Transverse colon (tissue), 4 donors: Measurements from ENCODE around the gene RPTOR. TPM values are rescaled to one million over a fixed set of nuclear protein-coding genes. Genes with fewer than 3 reads are reported as not detected.

Experiments used
- DNase-seq: peaks from one replicate; pipeline ENCODE4 v3.0.0-alpha.2; 2019
- H3K27ac ChIP-seq, 4 donors: fragments of 200-600 bp; sonication (generic); 2 replicates each; pipeline ENCODE4 v1.5.1; 2016 to 2018; ENCODE audit warnings: inconsistent platforms in 4 of 4
- H3K27me3 ChIP-seq: fragments of 200-600 bp; sonication (generic); 2 replicates; pipeline ENCODE4 v1.5.1; 2017; ENCODE audit warnings: inconsistent platforms
- H3K36me3 ChIP-seq, 4 donors: fragments of 200-600 bp; sonication (generic); 2 replicates each; pipeline ENCODE4 v1.5.1; 2017 to 2019; ENCODE audit warnings: inconsistent platforms in 4 of 4
- H3K4me1 ChIP-seq, 4 donors: fragments of 200-600 bp; sonication (generic); 2 replicates each; pipeline ENCODE4 v1.5.1; 2017 to 2020; ENCODE audit warnings: inconsistent platforms in 4 of 4
- H3K4me3 ChIP-seq, 4 donors: fragments of 200-600 bp; sonication (generic); 1 replicate in 1 of 4; 2 replicates in 3 of 4; pipeline versions ENCODE4 v1.5.1 to v1.6.1; 2017 to 2019; ENCODE audit warnings: inconsistent platforms in 4 of 4
- H3K9me3 ChIP-seq, 2 donors: fragments of 200-600 bp; sonication (generic); 2 replicates each; pipeline ENCODE4 v1.5.1; 2017 to 2019; ENCODE audit warnings: inconsistent platforms in 2 of 2
- EP300 ChIP-seq: sonication (generic); formaldehyde crosslinking; IDR thresholded peaks from one replicate; pipeline ENCODE4 v1.6.1; 2017; ENCODE audit warnings: antibody characterized with exemption, low read depth
- POLR2A ChIP-seq: fragments of 450-650 bp; IDR thresholded peaks from one replicate; pipeline ENCODE4 v1.6.1; 2016; ENCODE audit warnings: antibody characterized with exemption, mild to moderate bottlenecking, moderate library complexity
- POLR2AphosphoS5 ChIP-seq, 3 donors: sonication (generic); formaldehyde crosslinking; IDR thresholded peaks; one replicate each; pipeline ENCODE4 v1.6.1; 2016; ENCODE audit warnings: antibody characterized with exemption in 3 of 3
- WGBS, 2 donors: methylation state at CpG; one replicate each; pipeline ENCODE4 v1.1.5; 2018; ENCODE audit warnings: low coverage in 1 of 2; 5-methylcytosine and 5-hydroxymethylcytosine counted together
- in situ Hi-C, 4 donors: fragments of 200-750 bp; cut with MboI; loops; one replicate each; pipeline versions ENCODE4 v1.15.0 to v1.15.1; 2017; ENCODE audit warnings: low sequenced_read_pairs in 3 of 4, low pct_ligation_motif_present in 1 of 4, low pct_unique_long_range_greater_than_20kb in 1 of 4
- intact Hi-C: fragments of 100-400 bp; cut with DNase I; formaldehyde crosslinking; loops from one replicate; pipeline ENCODE4 v1.15.1; 2023; ENCODE audit warnings: low total_unique reads
- small RNA-seq, 4 donors: library from RNA; depleted of rRNA; stranded (forward); fragments of <200 nt; gene quantifications; one replicate each; pipeline ENCODE3, GENCODE V24; 2016
- total RNA-seq, 4 donors: library from RNA; depleted of rRNA; stranded (reverse); fragments of >200 nt; gene quantifications; one replicate each; pipeline ENCODE4 v1.1.0, GENCODE V29; 2016
- TF ChIP-seq, protein P1 (sequence below), 5 experiments: fragments of 200-600 bp in 3 of 5; fragments of 450-650 bp in 2 of 5; sonication (generic) in 3 of 5; IDR thresholded peaks; 1 replicate in 2 of 5; 2 replicates in 3 of 5; pipeline ENCODE4 v1.5.1; 2016 to 2017; ENCODE audit warnings: antibody characterized with exemption in 5 of 5, inconsistent platforms in 3 of 5, mild to moderate bottlenecking in 2 of 5, moderate library complexity in 1 of 5

RPTOR gene
- total RNA-seq, 4 donors from 2014 or later: 28.9 to 79.3 (median 48.0) TPM

DNA sequence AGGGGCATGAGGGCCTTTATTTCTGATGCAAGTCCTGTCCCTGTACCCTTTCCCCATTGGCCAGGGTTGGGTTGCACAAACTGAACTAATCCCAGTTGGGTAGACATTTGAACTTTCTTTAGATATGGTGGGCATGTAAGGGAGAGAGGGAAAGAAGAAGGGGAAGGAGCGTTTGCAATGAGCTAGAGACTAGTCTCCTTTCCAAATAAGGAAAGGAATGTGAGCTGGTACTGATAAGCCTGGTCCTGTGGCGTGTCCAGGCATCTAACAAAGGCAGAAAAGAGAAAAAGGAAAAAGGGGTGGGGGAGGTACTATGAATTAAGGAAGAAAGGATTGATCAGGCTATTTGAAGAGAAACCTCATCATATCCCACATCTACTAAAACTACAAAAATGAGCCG lies 467.3 kb downstream of the RPTOR start:
- intact Hi-C loops: no loop called here
- DNase-seq: no peak
- 61 to 63% methylated on average over 2 to 3 of the region's 3 CpGs for WGBS, 2 donors
- Histone ChIP-seq H3K9me3 (peaks cover 0 to 10% of the 10 kb centered on the region in 2 donors), H3K27me3 (no peaks in the 10 kb centered on the region), H3K4me3 (no peak overlapping the region), H3K27ac (no peak overlapping the region), H3K4me1 (peaks cover 0 to under 1% (median 0%) of the 10 kb centered on the region in 4 donors), H3K36me3 (no peaks in the 10 kb centered on the region)
- in situ Hi-C loops: no loop called here
- TF ChIP-seq POLR2A (no peak), EP300 (no peak), POLR2AphosphoS5 (IDR thresholded peaks at IDR 0.05) (no peak)
- TF ChIP-seq, protein P1, sequence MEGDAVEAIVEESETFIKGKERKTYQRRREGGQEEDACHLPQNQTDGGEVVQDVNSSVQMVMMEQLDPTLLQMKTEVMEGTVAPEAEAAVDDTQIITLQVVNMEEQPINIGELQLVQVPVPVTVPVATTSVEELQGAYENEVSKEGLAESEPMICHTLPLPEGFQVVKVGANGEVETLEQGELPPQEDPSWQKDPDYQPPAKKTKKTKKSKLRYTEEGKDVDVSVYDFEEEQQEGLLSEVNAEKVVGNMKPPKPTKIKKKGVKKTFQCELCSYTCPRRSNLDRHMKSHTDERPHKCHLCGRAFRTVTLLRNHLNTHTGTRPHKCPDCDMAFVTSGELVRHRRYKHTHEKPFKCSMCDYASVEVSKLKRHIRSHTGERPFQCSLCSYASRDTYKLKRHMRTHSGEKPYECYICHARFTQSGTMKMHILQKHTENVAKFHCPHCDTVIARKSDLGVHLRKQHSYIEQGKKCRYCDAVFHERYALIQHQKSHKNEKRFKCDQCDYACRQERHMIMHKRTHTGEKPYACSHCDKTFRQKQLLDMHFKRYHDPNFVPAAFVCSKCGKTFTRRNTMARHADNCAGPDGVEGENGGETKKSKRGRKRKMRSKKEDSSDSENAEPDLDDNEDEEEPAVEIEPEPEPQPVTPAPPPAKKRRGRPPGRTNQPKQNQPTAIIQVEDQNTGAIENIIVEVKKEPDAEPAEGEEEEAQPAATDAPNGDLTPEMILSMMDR (IDR thresholded peaks at IDR 0.05): no peak

DNA sequence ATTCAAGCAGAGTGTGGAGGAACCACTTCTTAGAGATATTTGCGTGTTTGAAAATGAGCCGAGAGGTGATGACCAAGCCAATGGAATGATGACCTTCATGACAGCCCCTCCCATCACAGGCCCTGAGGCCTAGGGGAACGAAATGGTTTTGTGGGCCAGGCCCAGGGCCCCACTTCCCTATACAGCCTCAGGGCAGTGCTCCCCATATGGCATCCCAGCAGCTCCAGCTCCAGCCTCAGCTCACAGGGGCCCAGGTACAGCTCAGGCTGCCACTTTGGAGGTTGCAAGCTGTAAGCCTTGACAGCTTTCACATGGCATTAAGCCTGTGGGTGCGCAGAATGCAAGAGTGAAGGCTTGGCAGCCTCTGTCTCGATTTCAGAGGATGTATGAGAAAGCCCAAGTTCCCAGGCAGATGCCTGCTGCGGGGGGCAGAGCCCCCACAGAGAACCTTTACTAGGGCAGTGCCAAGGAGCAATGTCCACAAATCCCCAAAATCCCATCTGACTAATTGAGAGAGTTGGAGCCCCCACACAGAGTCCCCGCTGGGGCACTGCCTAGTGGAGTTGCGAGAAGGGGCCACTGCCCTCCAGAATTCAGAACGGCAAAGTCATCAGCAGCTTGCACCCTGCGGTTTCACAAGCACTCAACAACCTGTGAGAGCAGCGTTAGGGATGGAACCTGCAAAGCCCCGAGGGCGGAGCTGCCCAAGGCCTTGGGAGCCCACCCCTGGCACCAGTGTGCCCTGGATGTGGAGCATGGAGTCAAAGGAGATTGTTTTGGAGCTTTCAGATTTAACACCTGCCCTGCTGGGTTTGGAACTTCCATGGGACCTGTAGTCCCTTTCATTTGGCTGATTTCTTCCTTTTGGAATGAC lies 468.2 kb downstream of the RPTOR start:
- peaks cover 0 to 9% (median 4%) of the 10 kb centered on the region in 4 donors for H3K4me1 ChIP-seq
- H3K27me3 ChIP-seq: no peaks in the 10 kb centered on the region
- no peaks in the 10 kb centered on the region for H3K36me3 ChIP-seq
- H3K9me3 ChIP-seq: peaks cover 0 to 10% of the 10 kb centered on the region in 2 donors
- 84% methylated on average over 13 of the region's 13 CpGs; no CpG with 5 or more reads in 1 of the 2 donors for WGBS, 2 donors
- TF ChIP-seq EP300 (no peak), POLR2A (no peak), POLR2AphosphoS5 (IDR thresholded peaks at IDR 0.05) (no peak)
- TF ChIP-seq, protein P1 (IDR thresholded peaks at IDR 0.05): no peak
- no peak overlapping the region for H3K4me3 ChIP-seq
- in situ Hi-C loops: no loop called here
- intact Hi-C loops: no loop called here
- no peak overlapping the region for H3K27ac ChIP-seq
- no peak for DNase-seq

DNA sequence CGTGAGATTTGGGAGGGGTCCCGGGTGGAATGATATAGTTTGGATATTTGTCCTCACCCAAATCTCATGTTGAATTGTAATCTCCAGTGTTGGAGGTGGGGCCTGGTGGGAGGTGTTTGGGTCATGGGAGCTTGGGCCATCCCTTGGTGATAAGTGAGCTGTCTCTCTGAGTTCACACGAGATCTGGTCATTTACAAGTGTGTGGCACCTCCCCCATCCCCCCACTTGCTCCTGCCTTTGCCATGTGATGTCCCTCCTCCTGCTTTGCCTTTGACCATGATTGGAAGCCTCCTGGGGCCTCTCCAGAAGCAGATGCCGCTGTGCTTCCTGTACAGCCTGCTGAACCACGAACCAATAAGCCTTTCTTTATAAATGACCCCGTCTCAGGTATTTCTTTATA lies 469.0 kb downstream of the RPTOR start:
- Histone ChIP-seq H3K27me3 (no peaks in the 10 kb centered on the region), H3K27ac (no peak overlapping the region), H3K36me3 (no peaks in the 10 kb centered on the region), H3K9me3 (peaks cover 0 to 10% of the 10 kb centered on the region in 2 donors), H3K4me1 (peaks cover 0 to 17% (median 12%) of the 10 kb centered on the region in 4 donors), H3K4me3 (no peak overlapping the region)
- no peak for DNase-seq
- WGBS, 2 donors: 66 to 81% methylated on average over 5 to 6 of the region's 6 CpGs
- in situ Hi-C loops (no loop called here), intact Hi-C loops (no loop called here)
- TF ChIP-seq EP300 (no peak), POLR2AphosphoS5 (IDR thresholded peaks at IDR 0.05) (no peak), POLR2A (no peak)
- TF ChIP-seq, protein P1 (IDR thresholded peaks at IDR 0.05): no peak

DNA sequence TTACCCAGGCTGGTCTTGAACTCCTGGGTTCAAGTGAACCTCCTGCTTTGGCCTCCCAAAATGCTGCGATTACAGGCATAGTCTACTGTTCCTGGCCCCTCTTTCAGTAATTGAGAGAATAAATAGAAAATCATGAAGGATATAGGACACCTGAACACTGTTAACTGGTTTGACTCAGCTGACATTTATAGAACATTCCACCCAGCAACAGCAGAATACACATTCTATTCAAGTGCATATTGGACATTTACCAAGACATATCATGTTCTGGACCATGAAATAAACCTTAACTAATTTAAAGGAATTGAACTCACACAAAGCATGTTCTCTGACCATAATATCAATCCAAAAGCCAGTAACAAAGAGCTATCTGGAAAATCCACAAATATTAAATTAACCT lies 470.5 kb downstream of the RPTOR start:
- 100% methylated on average over 1 of the region's 1 CpG; no CpG with 5 or more reads in 1 of the 2 donors for WGBS, 2 donors
- no peak for TF ChIP-seq POLR2AphosphoS5 (IDR thresholded peaks at IDR 0.05)
- TF ChIP-seq, protein P1 (IDR thresholded peaks at IDR 0.05): no peak
- TF ChIP-seq POLR2A: no peak
- TF ChIP-seq EP300: no peak
- no peak overlapping the region for H3K4me3 ChIP-seq
- H3K36me3 ChIP-seq: no peaks in the 10 kb centered on the region
- peaks cover 0 to 28% (median 14%) of the 10 kb centered on the region in 4 donors for H3K4me1 ChIP-seq
- no peak overlapping the region for H3K27ac ChIP-seq
- intact Hi-C loops: no loop called here
- DNase-seq: no peak
- no peaks in the 10 kb centered on the region for H3K27me3 ChIP-seq
- in situ Hi-C loops: no loop called here
- H3K9me3 ChIP-seq: peaks cover 0 to 10% of the 10 kb centered on the region in 2 donors

Small RNA genes lying within 50 kb of the gene (small RNA-seq; reads per million reads assigned to genes)
- gene AC120024.2: 0 reads per million in 4 donors
- 0 reads per million in 4 donors for gene AC120024.3

Other genes starting within 250 kb of the RPTOR start
- gene ENDOV, start 129.7 kb upstream of the RPTOR start, total RNA-seq: 10 to 100 TPM; 14.9 to 26.9 (median 19.9) TPM
- 10 to 100 TPM in 1 of 4 donors, 1 to 10 TPM in 2, under 1 TPM in 1; 0.40 to 22.8 (median 7.2) TPM for gene NPTX1, start 68.2 kb upstream of the RPTOR start, total RNA-seq